ENCODE data around the gene NRP2.

The NRP2 gene

GRCh38 chr2:205797866-205798265 is 115.6 kb downstream of the NRP2 start:
- TF ChIP-seq ZNF274 (IDR thresholded peaks at IDR 0.05; ENCODE audit: low read depth, low read length) = no peak
- no peak overlapping the region for H3K4me3 ChIP-seq (ENCODE audit: low read length)

GRCh38 chr2:205800224-205800623 is 117.9 kb downstream of the NRP2 start:
- no peak for TF ChIP-seq ZNF274 (IDR thresholded peaks at IDR 0.05; ENCODE audit: low read depth, low read length)
- H3K4me3 ChIP-seq (ENCODE audit: low read length) = no peak overlapping the region

- no peak for TF ChIP-seq ZNF274 (IDR thresholded peaks at IDR 0.05; ENCODE audit: low read depth, low read length)
- no peak overlapping the region for H3K4me3 ChIP-seq (ENCODE audit: low read length)
Measured at GRCh38 chr2:205800773-205801172, 118.5 kb downstream of the NRP2 start.

GRCh38 chr2:205802065-205802464 is 119.8 kb downstream of the NRP2 start:
- no peak for TF ChIP-seq ZNF274 (IDR thresholded peaks at IDR 0.05; ENCODE audit: low read depth, low read length)
- no peak overlapping the region for H3K4me3 ChIP-seq (ENCODE audit: low read length)

GRCh38 chr2:205802941-205803340 is 120.6 kb downstream of the NRP2 start:
- no peak overlapping the region for H3K4me3 ChIP-seq (ENCODE audit: low read length)
- TF ChIP-seq ZNF274 (IDR thresholded peaks at IDR 0.05; ENCODE audit: low read depth, low read length) = no peak

- no peak overlapping the region for H3K4me3 ChIP-seq (ENCODE audit: low read length)
- TF ChIP-seq ZNF274 (IDR thresholded peaks at IDR 0.05; ENCODE audit: low read depth, low read length) = no peak
Measured at GRCh38 chr2:205803500-205803899, 121.2 kb downstream of the NRP2 start.

- TF ChIP-seq ZNF274 (IDR thresholded peaks at IDR 0.05; ENCODE audit: low read depth, low read length) = no peak
Measured at GRCh38 chr2:205805136-205805535, 122.8 kb downstream of the NRP2 start.

GRCh38 chr2:205806143-205806905 is 124.0 kb downstream of the NRP2 start:
- no peak overlapping the region for H3K4me3 ChIP-seq (ENCODE audit: low read length)
- no peak for TF ChIP-seq ZNF274 (IDR thresholded peaks at IDR 0.05; ENCODE audit: low read depth, low read length)

More at GRCh38 chr2:205805136-205805535, 122.8 kb downstream of the NRP2 start:
- no peak overlapping the region for H3K4me3 ChIP-seq (ENCODE audit: low read length)

GRCh38 chr2:205807229-205807628 is 124.9 kb downstream of the NRP2 start:
- TF ChIP-seq ZNF274 (IDR thresholded peaks at IDR 0.05; ENCODE audit: low read depth, low read length) = no peak
- H3K4me3 ChIP-seq (ENCODE audit: low read length) = no peak overlapping the region

- no peak overlapping the region for H3K4me3 ChIP-seq (ENCODE audit: low read length)
- no peak for TF ChIP-seq ZNF274 (IDR thresholded peaks at IDR 0.05; ENCODE audit: low read depth, low read length)
Measured at GRCh38 chr2:205807758-205808157, 125.5 kb downstream of the NRP2 start.

GRCh38 chr2:205808486-205809121 is 126.3 kb downstream of the NRP2 start:
- TF ChIP-seq ZNF274 (IDR thresholded peaks at IDR 0.05; ENCODE audit: low read depth, low read length) = no peak
- no peak overlapping the region for H3K4me3 ChIP-seq (ENCODE audit: low read length)

GRCh38 chr2:205811387-205811786 is 129.1 kb downstream of the NRP2 start:
- no peak for TF ChIP-seq ZNF274 (IDR thresholded peaks at IDR 0.05; ENCODE audit: low read depth, low read length)
- no peak overlapping the region for H3K4me3 ChIP-seq (ENCODE audit: low read length)

GRCh38 chr2:205814039-205814364 is 131.7 kb downstream of the NRP2 start:
- no peak overlapping the region for H3K4me3 ChIP-seq (ENCODE audit: low read length)
- TF ChIP-seq ZNF274 (IDR thresholded peaks at IDR 0.05; ENCODE audit: low read depth, low read length) = no peak

- no peak overlapping the region for H3K4me3 ChIP-seq (ENCODE audit: low read length)
- TF ChIP-seq ZNF274 (IDR thresholded peaks at IDR 0.05; ENCODE audit: low read depth, low read length) = no peak
Measured at GRCh38 chr2:205815673-205816072, 133.4 kb downstream of the NRP2 start.

GRCh38 chr2:205816268-205816667 is 134.0 kb downstream of the NRP2 start:
- H3K4me3 ChIP-seq (ENCODE audit: low read length) = no peak overlapping the region
- no peak for TF ChIP-seq ZNF274 (IDR thresholded peaks at IDR 0.05; ENCODE audit: low read depth, low read length)

All from GM08714 (cell line).